Measurements from ENCODE around the gene TMEM126A.

DNA sequence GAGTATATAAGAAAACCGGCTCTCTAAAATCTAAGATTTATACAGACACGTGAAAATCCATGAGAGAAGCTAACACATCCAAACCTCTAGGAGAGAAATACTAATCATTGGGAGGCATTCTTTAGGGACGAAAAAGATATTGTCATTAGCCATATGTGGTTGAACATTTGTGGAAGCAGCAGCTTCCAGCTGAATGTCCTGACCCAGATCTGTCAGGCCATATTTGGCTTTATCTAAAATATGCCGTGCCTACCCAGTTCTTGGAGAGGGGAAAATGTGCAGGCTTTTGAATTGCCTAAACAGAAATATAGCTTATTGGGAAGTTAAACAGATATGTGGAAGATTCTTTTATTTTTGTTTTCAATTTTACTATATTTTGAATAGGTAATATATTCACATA is 31.8 kb downstream of the TMEM126A start:
- no peak for TF ChIP-seq CTCF (IDR thresholded peaks at IDR 0.05; ENCODE audit: low read length)
- no peak for TF ChIP-seq EZH2 (optimal IDR thresholded peaks at IDR 0.05; ENCODE audit: low read depth, low read length)

Data from MM.1S (cell line).